ENCODE measurements around the gene JPH4. TPM values are rescaled to one million over a fixed set of nuclear protein-coding genes. Genes with fewer than 3 reads are reported as not detected.

JPH4 gene
- total and polyA plus RNA-seq, 2 of the 8 experiments (the other 6 are each of a cell fraction or from before 2014, with no cell fraction given), result 23.9 to 46.7 TPM

GRCh38 chr14:23535943-23536342 lies 42.6 kb downstream of the JPH4 start:
- WGBS, 2 experiments (ENCODE audit: extremely low coverage in 1 of 2, insufficient coverage in 1 of 2, insufficient read length in 1 of 2, insufficient replicate concordance in 2 of 2, low coverage in 1 of 2, low lambda C conversion rate in 2 of 2, missing lambda C conversion rate in 1 of 2), result 83% methylated on average over 4 of the region's 4 CpGs; no CpG with 5 or more reads in 1 of the 2 experiments
- Histone ChIP-seq H3K27ac (ENCODE audit: low read depth, low read length) (no peak overlapping the region), H2BK15ac (ENCODE audit: low read length) (no peak overlapping the region), H3K4me2 (ENCODE audit: insufficient read depth in 1 of 2, low read depth in 2 of 2, low read length in 2 of 2) (peak overlapping the region in 1 of 2 experiments; percentile 99; a peak in 1 of 4 replicates), H3K4me1 (replicated peaks in 1 of 4; ENCODE audit: control insufficient read depth in 3 of 4, insufficient read depth in 4 of 4, low read length in 3 of 4) (peaks cover 7 to 19% (median 12%) of the 10 kb centered on the region in 4 experiments; a peak in 6 of 7 replicates), H2AFZ (ENCODE audit: low read length) (no peak overlapping the region), H2BK12ac (ENCODE audit: low read depth, low read length) (no peak overlapping the region), H3K56ac (replicated peaks; ENCODE audit: insufficient read length, low read depth, low read length) (no peak overlapping the region), H3K9ac (replicated peaks in 1 of 4; ENCODE audit: extremely low read depth in 1 of 4, low read depth in 3 of 4, low read length in 3 of 4) (no peak overlapping the region), H3K36me3 (ENCODE audit: control insufficient read depth in 2 of 4, insufficient read depth in 4 of 4, low read length in 3 of 4) (peaks cover 4 to 24% (median 12%) of the 10 kb centered on the region in 4 experiments; a peak in 4 of 8 replicates), H2BK5ac (ENCODE audit: low read depth, low read length) (no peak overlapping the region), H3K27me3 (replicated peaks in 1 of 4; ENCODE audit: control insufficient read depth in 3 of 4, extremely low read depth in 1 of 4, insufficient read depth in 3 of 4, low read length in 3 of 4) (no peaks in the 10 kb centered on the region), H3K79me2 (ENCODE audit: control insufficient read depth in 1 of 2, insufficient read depth in 2 of 2, low read length in 2 of 2) (peaks cover 0 to 13% of the 10 kb centered on the region in 2 experiments; a peak in 2 of 4 replicates), H3K18ac (ENCODE audit: extremely low read depth, low read length) (no peak overlapping the region; the same call in 1 of the 2 replicates), H2AK5ac (ENCODE audit: low read depth, low read length) (no peak overlapping the region), H3K4ac (replicated peaks; ENCODE audit: insufficient read length, low read depth, low read length) (peak overlapping the region; percentile 87), H3K79me1 (ENCODE audit: low read depth, low read length) (no peaks in the 10 kb centered on the region), H2BK120ac (replicated peaks; ENCODE audit: low read depth, low read length) (peak overlapping the region; percentile 45), H3K4me3 (ENCODE audit: extremely low read depth in 1 of 4, insufficient read depth in 2 of 4, low read depth in 3 of 4, low read length in 4 of 4) (no peak overlapping the region), H3K9me3 (ENCODE audit: insufficient read depth in 2 of 2, low read depth in 1 of 2, low read length in 1 of 2) (no peaks in the 10 kb centered on the region), H4K5ac (ENCODE audit: insufficient read length, low read depth, low read length) (no peak overlapping the region), H4K8ac (ENCODE audit: extremely low read depth, insufficient read depth, low read length) (no peak overlapping the region), H3K23ac (ENCODE audit: insufficient read length) (no peak overlapping the region), H4K20me1 (replicated peaks in 1 of 2; ENCODE audit: control insufficient read depth in 1 of 2, insufficient read depth in 2 of 2, low read length in 2 of 2) (no peaks in the 10 kb centered on the region), H3K23me2 (ENCODE audit: low read depth, low read length) (peaks cover 17% of the 10 kb centered on the region), H2BK20ac (ENCODE audit: low read length) (0 out of 2 replicates have a peak overlapping the region, but pooled peaks have one; percentile 8), H4K91ac (replicated peaks; ENCODE audit: insufficient read length, low read length) (peak overlapping the region; percentile 82), H3K14ac (ENCODE audit: insufficient read length) (no peak overlapping the region)
- POLR2A ChIA-PET (ENCODE audit: partially characterized antibody), result interaction anchor here (2.4 to 52.7 kb wide), 6 partner anchors 7 to 215 kb away, joined by 7 to 1523 read pairs (median 491); partner anchors contain the start of genes AP1G2, JPH4, NGDN and PABPN1
- no peak for FAIRE-seq
- no peak for DNase-seq (ENCODE audit: low read depth in 1 of 2, low spot score in 2 of 2)
- CTCF ChIA-PET (ENCODE audit: partially characterized antibody), result interaction anchor here (7.0 to 70.5 kb wide), 4 partner anchors 8 to 59 kb away, joined by 47 to 2092 read pairs (median 1314); partner anchors contain the start of genes AP1G2, NGDN, THTPA and ZFHX2
- TF ChIP-seq RAD21 (IDR thresholded peaks at IDR 0.05 in 1 of 2, conservative IDR thresholded peaks at IDR 0.05 in 1 of 2; ENCODE audit: low read depth in 2 of 2, low read length in 2 of 2) (no peak), ASH2L (IDR thresholded peaks at IDR 0.05; ENCODE audit: low read length) (no peak), HDAC2 (IDR thresholded peaks at IDR 0.05; ENCODE audit: borderline replicate concordance in 1 of 2, low read depth in 2 of 2, low read length in 2 of 2) (no peak), TAF1 (IDR thresholded peaks at IDR 0.05; ENCODE audit: low read depth, low read length) (no peak), MAFK (IDR thresholded peaks at IDR 0.05; ENCODE audit: low read depth, low read length) (no peak), JUND (IDR thresholded peaks at IDR 0.05; ENCODE audit: low read length) (no peak), SAP30 (IDR thresholded peaks at IDR 0.05; ENCODE audit: insufficient read depth, insufficient replicate concordance, low read length) (no peak), RXRA (IDR thresholded peaks at IDR 0.05; ENCODE audit: insufficient read depth, low read depth, low read length) (no peak)

All from H1 (cell line).